Activated CD4-positive, alpha-beta T cell treated with anti-CD3 and anti-CD28 coated beads, Interleukin-2, amount 10 ng/mL, durations not matched to agents 24 days and 14 days (primary cell): ENCODE results near the gene JDP2. TPM values are rescaled to one million over a fixed set of nuclear protein-coding genes. Genes with fewer than 3 reads are reported as not detected.
A peak's percentile ranks its signal among the peaks of the same experiment; 100 is the strongest.

Experiments used
- DNase-seq: peaks from one replicate; pipeline ENCODE4 v3.0.0; 2022
- H3K27ac Mint-ChIP-seq: one replicate; pipeline ENCODE4 v1.8.0; 2022; ENCODE audit warnings: mild to moderate bottlenecking, mixed read lengths
- H3K27me3 Mint-ChIP-seq: one replicate; pipeline ENCODE4 v1.8.0; 2022; ENCODE audit warnings: mixed read lengths
- H3K36me3 Mint-ChIP-seq: one replicate; pipeline ENCODE4 v1.8.0; 2022; ENCODE audit warnings: low read depth, mild to moderate bottlenecking, mixed read lengths
- H3K4me1 Mint-ChIP-seq: one replicate; pipeline ENCODE4 v1.8.0; 2021; ENCODE audit warnings: mixed read lengths
- H3K4me3 Mint-ChIP-seq: one replicate; pipeline ENCODE4 v1.8.0; 2022; ENCODE audit warnings: mild to moderate bottlenecking, moderate library complexity, mixed read lengths
- H3K9me3 Mint-ChIP-seq: one replicate; pipeline ENCODE4 v1.8.0; 2021; ENCODE audit warnings: mixed read lengths
- intact Hi-C: fragments of 100-400 bp; cut with micrococcal nuclease; formaldehyde crosslinking; loops from one replicate; pipeline ENCODE4 v1.15.1; 2023
- total RNA-seq: library from RNA; stranded (reverse); gene quantifications from 2 replicates; pipeline ENCODE4 v1.2.3, GENCODE V29; 2022

JDP2 gene
- total RNA-seq, 1 donor from 2014 or later = 1.1 TPM

- peaks cover 14% of the 10 kb centered on the region for H3K4me1 Mint-ChIP-seq
- intact Hi-C loops = no loop called here
These were observed 7.7 kb downstream of the JDP2 start for GRCh38 chr14:75435473-75435872.

GRCh38 chr14:75437201-75438143, 9.7 kb downstream of the JDP2 start:
- no peak overlapping the region for H3K27ac Mint-ChIP-seq

More at GRCh38 chr14:75435473-75435872, 7.7 kb downstream of the JDP2 start:
- H3K27me3 Mint-ChIP-seq = no peaks in the 10 kb centered on the region
- H3K9me3 Mint-ChIP-seq = no peaks in the 10 kb centered on the region
- DNase-seq = peak; percentile 63
- peaks cover 2% of the 10 kb centered on the region for H3K36me3 Mint-ChIP-seq
- peak overlapping the region; percentile 6 for H3K4me3 Mint-ChIP-seq
- H3K27ac Mint-ChIP-seq = peak overlapping the region; percentile 11

DNA sequence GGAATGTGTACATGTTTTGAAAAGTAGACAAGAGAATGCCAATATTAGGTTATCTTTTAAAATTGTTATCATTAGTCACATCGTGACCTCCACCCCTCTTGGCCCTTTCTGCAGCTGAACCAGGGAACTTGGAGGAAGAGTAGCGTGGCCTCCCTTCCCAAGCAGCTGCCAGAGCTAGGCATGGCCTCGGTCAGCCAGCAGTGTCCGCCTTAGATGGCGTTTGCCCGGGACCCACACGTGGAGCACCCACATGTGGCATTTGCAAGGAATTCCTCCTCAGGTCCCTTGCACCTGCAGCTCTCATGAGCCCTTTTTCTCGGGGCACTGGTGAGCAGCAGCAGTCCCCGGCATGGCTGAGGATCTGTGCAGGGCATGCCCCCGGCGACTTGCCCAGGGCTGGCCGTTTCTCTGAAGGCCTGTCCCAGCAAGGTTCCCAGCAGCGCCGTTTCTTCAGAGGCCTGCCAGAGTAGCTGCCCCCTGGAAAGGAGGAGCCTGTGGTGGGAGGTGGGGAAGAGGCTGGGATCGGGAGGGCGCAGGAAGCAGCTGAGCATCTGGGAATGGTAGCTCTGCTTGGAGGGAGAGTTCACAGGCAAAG, 10.8 kb downstream of the JDP2 start:
- Mint-ChIP-seq H3K4me1 (peaks cover 14% of the 10 kb centered on the region), H3K27me3 (no peaks in the 10 kb centered on the region), H3K27ac (no peak overlapping the region), H3K36me3 (peaks cover 2% of the 10 kb centered on the region), H3K9me3 (no peaks in the 10 kb centered on the region), H3K4me3 (no peak overlapping the region)
- no peak for DNase-seq
- intact Hi-C loops = no loop called here

More at GRCh38 chr14:75437201-75438143, 9.7 kb downstream of the JDP2 start:
- DNase-seq = no peak
- H3K4me1 Mint-ChIP-seq = peaks cover 14% of the 10 kb centered on the region
- peaks cover 2% of the 10 kb centered on the region for H3K36me3 Mint-ChIP-seq
- H3K4me3 Mint-ChIP-seq = no peak overlapping the region
- no peaks in the 10 kb centered on the region for H3K27me3 Mint-ChIP-seq
- intact Hi-C loops = no loop called here
- no peaks in the 10 kb centered on the region for H3K9me3 Mint-ChIP-seq

DNA sequence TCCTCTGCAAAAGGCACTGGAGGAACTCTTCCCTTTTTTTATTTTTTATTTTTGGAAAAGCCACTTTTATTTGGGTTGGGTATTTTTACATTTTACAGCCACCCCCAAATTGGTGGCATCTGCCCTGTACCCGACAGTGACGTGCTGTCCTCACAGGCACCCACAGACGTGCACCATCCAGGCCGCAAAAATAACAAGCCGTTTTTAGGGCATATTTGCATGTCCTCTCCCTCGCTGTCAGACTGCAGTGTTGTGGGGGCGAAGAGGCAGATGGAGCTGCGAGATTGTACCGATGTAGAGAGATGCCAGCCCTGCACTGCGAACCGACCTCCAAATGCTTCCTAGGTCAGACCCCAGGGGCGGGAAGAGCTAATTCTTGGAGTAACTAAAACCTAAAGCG, 12.2 kb downstream of the JDP2 start:
- Mint-ChIP-seq H3K27ac (no peak overlapping the region), H3K36me3 (peaks cover 2% of the 10 kb centered on the region), H3K4me3 (no peak overlapping the region), H3K4me1 (peaks cover 13% of the 10 kb centered on the region), H3K27me3 (no peaks in the 10 kb centered on the region), H3K9me3 (no peaks in the 10 kb centered on the region)
- no peak for DNase-seq
- intact Hi-C loops = no loop called here

- Mint-ChIP-seq H3K4me3 (no peak overlapping the region), H3K9me3 (no peaks in the 10 kb centered on the region), H3K27ac (no peak overlapping the region), H3K4me1 (peaks cover 4% of the 10 kb centered on the region), H3K27me3 (no peaks in the 10 kb centered on the region), H3K36me3 (no peaks in the 10 kb centered on the region)
- no peak for DNase-seq
- intact Hi-C loops = no loop called here
These were observed 13.1 kb downstream of the JDP2 start for GRCh38 chr14:75440733-75441477.

DNA sequence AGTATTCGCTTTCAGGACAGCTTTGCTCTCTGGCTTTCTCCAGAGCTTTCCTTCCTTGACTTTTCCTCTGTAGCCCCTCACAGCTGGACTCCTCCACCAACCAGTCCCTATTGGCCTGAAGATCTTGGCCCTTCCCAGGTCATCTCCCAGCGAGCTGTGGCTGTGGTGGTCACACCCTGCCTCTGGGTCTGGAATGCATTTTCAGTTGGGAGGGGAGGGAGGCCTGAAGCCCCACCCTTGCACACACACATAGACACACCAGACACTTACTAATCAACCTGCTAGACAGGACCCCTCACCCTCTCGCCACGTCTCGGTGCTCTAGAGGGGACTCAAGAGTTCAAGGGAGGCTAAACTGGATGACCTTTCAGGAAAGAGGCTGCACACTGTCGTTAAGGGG, 13.9 kb downstream of the JDP2 start:
- H3K4me1 Mint-ChIP-seq = peaks cover 4% of the 10 kb centered on the region
- intact Hi-C loops = no loop called here
- H3K9me3 Mint-ChIP-seq = no peaks in the 10 kb centered on the region
- no peaks in the 10 kb centered on the region for H3K36me3 Mint-ChIP-seq
- H3K27me3 Mint-ChIP-seq = no peaks in the 10 kb centered on the region
- DNase-seq = no peak
- H3K27ac Mint-ChIP-seq = no peak overlapping the region
- no peak overlapping the region for H3K4me3 Mint-ChIP-seq

- Mint-ChIP-seq H3K9me3 (no peaks in the 10 kb centered on the region), H3K27me3 (no peaks in the 10 kb centered on the region), H3K4me1 (peaks cover 4% of the 10 kb centered on the region), H3K4me3 (no peak overlapping the region), H3K27ac (no peak overlapping the region), H3K36me3 (no peaks in the 10 kb centered on the region)
- DNase-seq = no peak
- intact Hi-C loops = no loop called here
These were observed 14.3 kb downstream of the JDP2 start for GRCh38 chr14:75442166-75442565.

GRCh38 chr14:75442642-75443041, 14.8 kb downstream of the JDP2 start:
- no peak overlapping the region for H3K4me3 Mint-ChIP-seq
- H3K27me3 Mint-ChIP-seq = no peaks in the 10 kb centered on the region
- no peaks in the 10 kb centered on the region for H3K9me3 Mint-ChIP-seq
- H3K4me1 Mint-ChIP-seq = peaks cover 4% of the 10 kb centered on the region
- intact Hi-C loops = no loop called here
- no peak overlapping the region for H3K27ac Mint-ChIP-seq
- H3K36me3 Mint-ChIP-seq = no peaks in the 10 kb centered on the region
- no peak for DNase-seq

DNA sequence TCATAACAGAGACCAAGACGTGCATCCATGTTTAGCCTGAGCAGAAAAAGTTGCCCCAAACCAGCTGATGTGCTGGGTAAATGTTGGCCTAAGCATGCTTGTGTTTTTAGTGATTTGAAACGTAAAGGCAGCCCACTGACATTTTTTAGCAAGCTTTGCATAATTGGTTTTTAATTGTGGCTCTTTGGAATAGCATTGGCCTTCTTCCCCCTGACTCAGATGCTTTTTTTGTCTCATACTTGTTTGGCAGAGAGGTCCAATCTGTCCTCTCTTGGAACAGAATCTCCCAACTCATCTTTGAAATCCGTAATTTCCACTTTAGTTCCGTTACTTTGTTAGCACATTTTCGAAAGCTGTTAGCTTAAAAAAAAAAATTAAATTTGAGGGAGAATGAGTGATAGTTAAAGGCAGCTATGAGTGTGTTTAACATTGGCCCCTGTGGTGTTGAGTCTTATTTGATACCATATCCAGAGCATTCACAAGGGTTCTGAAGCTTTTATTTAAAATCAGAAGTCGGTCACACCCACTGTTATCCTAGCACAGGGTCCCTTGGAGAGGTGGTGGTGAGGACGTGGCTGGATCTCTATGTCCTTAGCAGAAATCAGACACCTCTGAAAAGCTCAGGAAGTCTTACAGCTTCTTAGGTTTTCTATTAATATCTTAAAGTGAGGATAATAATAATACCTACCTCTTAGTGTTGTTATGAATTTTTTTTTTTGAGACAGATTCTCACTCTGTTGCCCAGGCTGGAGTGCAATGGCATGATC, 15.6 kb downstream of the JDP2 start:
- H3K27me3 Mint-ChIP-seq = no peaks in the 10 kb centered on the region
- DNase-seq = no peak
- no peaks in the 10 kb centered on the region for H3K36me3 Mint-ChIP-seq
- H3K4me3 Mint-ChIP-seq = no peak overlapping the region
- intact Hi-C loops = no loop called here
- peaks cover 4% of the 10 kb centered on the region for H3K4me1 Mint-ChIP-seq
- no peak overlapping the region for H3K27ac Mint-ChIP-seq
- H3K9me3 Mint-ChIP-seq = no peaks in the 10 kb centered on the region

GRCh38 chr14:75445236-75445635, 17.4 kb downstream of the JDP2 start:
- Mint-ChIP-seq H3K4me3 (no peak overlapping the region), H3K4me1 (peaks cover 4% of the 10 kb centered on the region)

DNA sequence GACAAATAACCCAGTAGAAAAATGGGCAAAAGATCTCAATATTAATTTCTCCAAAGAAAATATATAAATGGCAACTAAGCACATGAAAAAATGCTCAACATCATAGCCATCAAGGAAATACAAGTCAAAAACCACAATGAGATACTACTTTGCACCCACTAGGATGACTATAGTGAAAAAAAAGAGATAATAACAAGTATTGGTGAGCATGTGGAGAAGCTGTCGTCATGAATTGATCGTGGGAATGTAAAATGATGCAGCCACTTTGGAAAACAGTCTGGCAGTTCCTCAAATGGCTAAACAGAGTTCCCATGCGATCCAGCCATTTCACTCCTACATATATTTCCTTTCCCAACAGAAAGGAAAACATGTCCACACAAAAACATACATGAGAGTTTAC, 18.1 kb downstream of the JDP2 start:
- Mint-ChIP-seq H3K36me3 (no peaks in the 10 kb centered on the region), H3K27me3 (no peaks in the 10 kb centered on the region), H3K27ac (no peak overlapping the region), H3K4me3 (no peak overlapping the region), H3K9me3 (no peaks in the 10 kb centered on the region), H3K4me1 (peaks cover 4% of the 10 kb centered on the region)
- DNase-seq = no peak
- intact Hi-C loops = no loop called here

More at GRCh38 chr14:75445236-75445635, 17.4 kb downstream of the JDP2 start:
- no peaks in the 10 kb centered on the region for H3K27me3 Mint-ChIP-seq
- intact Hi-C loops = no loop called here
- no peaks in the 10 kb centered on the region for H3K9me3 Mint-ChIP-seq
- H3K27ac Mint-ChIP-seq = no peak overlapping the region
- H3K36me3 Mint-ChIP-seq = no peaks in the 10 kb centered on the region
- DNase-seq = no peak

GRCh38 chr14:75446447-75446846, 18.6 kb downstream of the JDP2 start:
- no peak overlapping the region for H3K4me3 Mint-ChIP-seq
- H3K36me3 Mint-ChIP-seq = no peaks in the 10 kb centered on the region
- H3K27ac Mint-ChIP-seq = no peak overlapping the region
- no peaks in the 10 kb centered on the region for H3K9me3 Mint-ChIP-seq
- intact Hi-C loops = no loop called here
- no peaks in the 10 kb centered on the region for H3K27me3 Mint-ChIP-seq
- peaks cover 4% of the 10 kb centered on the region for H3K4me1 Mint-ChIP-seq
- DNase-seq = no peak

DNA sequence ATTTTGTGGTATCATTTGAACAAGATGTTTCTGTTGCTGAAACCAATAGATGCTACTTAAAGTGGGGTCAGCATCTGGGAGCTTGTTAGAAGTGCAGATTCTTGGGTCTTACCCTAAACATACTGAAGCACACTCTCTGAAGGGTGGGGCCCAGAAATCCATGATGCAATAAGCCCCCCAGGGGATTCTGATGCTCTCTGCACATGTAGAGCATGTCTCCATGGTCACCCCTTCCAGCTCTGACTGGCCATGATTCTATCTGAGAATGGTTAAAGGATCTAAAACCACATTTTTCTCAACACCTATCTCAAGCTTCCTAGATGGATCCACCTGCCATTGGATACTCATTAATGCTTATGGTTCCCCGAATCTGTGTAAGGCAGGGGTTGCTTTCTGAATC, 20.4 kb downstream of the JDP2 start:
- Mint-ChIP-seq H3K9me3 (no peaks in the 10 kb centered on the region), H3K27ac (no peak overlapping the region), H3K4me1 (peaks cover 4% of the 10 kb centered on the region), H3K27me3 (no peaks in the 10 kb centered on the region), H3K36me3 (no peaks in the 10 kb centered on the region), H3K4me3 (no peak overlapping the region)
- intact Hi-C loops = no loop called here
- DNase-seq = no peak
